Urinary bladder (tissue), 4 donors: ENCODE data around the gene CDHR1. TPM values are rescaled to one million over a fixed set of nuclear protein-coding genes. Genes with fewer than 3 reads are reported as not detected.

Experiments used
- DNase-seq: peaks from one replicate; pipeline ENCODE4 v3.0.0-alpha.2; 2015; ENCODE audit errors: extremely low spot score
- H3K27ac ChIP-seq: one replicate; pipeline ENCODE4 v1.5.1; 2013; ENCODE audit warnings: low read depth, mild to moderate bottlenecking, moderate library complexity
- H3K36me3 ChIP-seq: one replicate; pipeline ENCODE4 v1.6.1; 2013; ENCODE audit warnings: mild to moderate bottlenecking, moderate library complexity; ENCODE audit not compliant: insufficient read depth
- H3K4me1 ChIP-seq: one replicate; pipeline ENCODE4 v1.6.1; 2013; ENCODE audit warnings: mild to moderate bottlenecking, moderate library complexity; ENCODE audit not compliant: insufficient read depth
- H3K4me3 ChIP-seq: one replicate; pipeline ENCODE4 v1.5.1; 2013; ENCODE audit warnings: low read depth, low read length
- WGBS: extraction: QIAGEN DNeasy Blood & Tissue Kit; methylation state at CpG from one replicate; pipeline ENCODE4 v1.1.7; 2013; 5-methylcytosine and 5-hydroxymethylcytosine counted together
- polyA plus RNA-seq: library from polyadenylated mRNA; stranded (reverse); fragments of 200-250 nt; gene quantifications from one replicate; pipeline ENCODE4 v1.2.3, GENCODE V29; 2013
- total RNA-seq: library from RNA; depleted of rRNA; stranded (reverse); fragments of >200 nt; gene quantifications from one replicate; pipeline ENCODE4 v1.2.3, GENCODE V29; 2014
- donor health status: healthy with polysubstance abuse.
- donor health status: healthy.

The CDHR1 gene
- total and polyA plus RNA-seq, 2 donors = 0.08 to 0.32 TPM

- Histone ChIP-seq H3K4me3 (no peak overlapping the region), H3K4me1 (no peaks in the 10 kb centered on the region), H3K36me3 (no peaks in the 10 kb centered on the region), H3K27ac (no peak overlapping the region)
- no peak for DNase-seq
- WGBS = 86% methylated on average over 11 of the region's 11 CpGs
Observed at GRCh38 chr10:84213076-84213475, 18.7 kb downstream of the CDHR1 start.

GRCh38 chr10:84214046-84214572 is 19.8 kb downstream of the CDHR1 start:
- 77% methylated on average over 25 of the region's 25 CpGs for WGBS
- Histone ChIP-seq H3K27ac (no peak overlapping the region), H3K4me3 (no peak overlapping the region), H3K36me3 (no peaks in the 10 kb centered on the region), H3K4me1 (no peaks in the 10 kb centered on the region)
- DNase-seq = no peak

DNA sequence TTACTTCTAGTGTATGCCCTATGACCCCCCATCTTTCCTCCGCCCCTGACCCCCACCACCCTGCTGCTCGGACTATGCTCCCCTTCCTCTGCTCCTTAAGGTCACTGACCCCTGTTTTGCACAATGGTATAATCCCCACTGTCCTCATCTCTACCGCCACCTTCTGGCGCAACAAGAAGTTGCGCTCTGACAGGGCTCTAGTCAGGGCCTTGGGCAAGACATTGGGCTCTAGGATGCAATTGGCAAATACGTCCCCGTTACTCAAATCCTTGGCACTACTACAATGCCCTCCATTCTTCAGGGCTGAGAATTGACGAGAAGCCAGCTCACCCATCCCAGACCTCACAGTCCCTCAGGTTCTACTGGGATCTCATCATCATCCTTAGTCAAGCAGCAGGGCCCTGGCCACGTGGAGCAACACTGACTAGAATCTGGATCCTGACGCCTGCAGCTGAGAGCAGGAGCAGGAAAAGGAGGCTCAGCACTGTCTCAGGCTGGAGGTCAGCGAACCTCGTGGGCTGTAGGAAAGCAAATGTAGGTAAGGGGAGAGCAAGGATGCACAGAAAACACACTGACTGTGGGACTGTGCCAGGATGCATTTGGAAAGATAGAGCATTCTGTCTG is 20.4 kb downstream of the CDHR1 start:
- H3K4me3 ChIP-seq = no peak overlapping the region
- no peaks in the 10 kb centered on the region for H3K4me1 ChIP-seq
- H3K36me3 ChIP-seq = no peaks in the 10 kb centered on the region
- no peak for DNase-seq
- no peak overlapping the region for H3K27ac ChIP-seq
- WGBS = 47% methylated on average over 12 of the region's 12 CpGs

DNA sequence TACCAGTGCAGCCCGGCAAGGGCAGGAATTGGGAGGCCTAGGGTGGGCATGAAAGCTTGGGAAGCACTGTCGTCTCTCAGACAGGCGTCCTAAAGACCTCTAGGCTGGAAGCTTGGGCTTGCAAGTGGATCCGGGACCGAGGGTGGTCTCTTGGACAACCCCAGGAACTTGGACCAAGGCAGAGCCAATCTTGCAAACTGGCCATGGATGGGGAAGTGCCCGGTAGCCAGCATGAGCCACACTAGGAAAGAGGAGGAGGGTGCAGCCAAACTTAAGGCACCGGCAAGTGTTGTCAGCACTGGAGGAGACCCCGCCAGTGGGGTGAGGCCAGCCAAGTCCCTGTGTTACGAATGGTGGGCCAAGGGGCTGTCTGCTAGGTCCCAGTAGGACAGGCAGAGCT is 22.5 kb downstream of the CDHR1 start:
- Histone ChIP-seq H3K27ac (no peak overlapping the region), H3K4me1 (no peaks in the 10 kb centered on the region), H3K36me3 (no peaks in the 10 kb centered on the region), H3K4me3 (no peak overlapping the region)
- WGBS = 85% methylated on average over 9 of the region's 9 CpGs
- DNase-seq = no peak

DNA sequence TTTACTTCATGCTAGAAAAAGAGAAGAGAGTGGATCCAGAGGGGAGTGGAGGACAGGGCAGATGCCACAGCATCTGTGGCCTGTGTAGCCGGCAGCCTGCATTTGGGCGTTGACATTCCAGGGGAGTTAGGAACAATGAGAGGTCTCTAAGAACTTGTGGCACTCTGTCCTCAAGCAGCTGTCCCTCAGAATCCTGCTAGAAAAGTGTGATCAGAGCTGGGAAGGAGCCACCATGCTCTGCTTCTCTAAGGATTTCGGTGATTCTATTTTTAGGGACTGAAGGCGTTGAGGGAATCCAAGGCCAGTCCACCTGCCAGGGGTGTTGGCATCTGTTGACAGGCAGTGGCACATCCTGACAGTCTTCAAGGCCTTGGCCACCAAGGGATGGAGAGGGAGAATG is 23.4 kb downstream of the CDHR1 start:
- WGBS = 91% methylated on average over 4 of the region's 4 CpGs

GRCh38 chr10:84221916-84222315 is 27.6 kb downstream of the CDHR1 start:
- no peaks in the 10 kb centered on the region for H3K36me3 ChIP-seq
- DNase-seq = no peak
- H3K27ac ChIP-seq = no peak overlapping the region
- WGBS = 79% methylated on average over 8 of the region's 8 CpGs
- no peak overlapping the region for H3K4me3 ChIP-seq
- no peaks in the 10 kb centered on the region for H3K4me1 ChIP-seq

More for the DNA sequence above, 23.4 kb downstream of the CDHR1 start:
- no peak overlapping the region for H3K27ac ChIP-seq
- DNase-seq = no peak
- H3K36me3 ChIP-seq = no peaks in the 10 kb centered on the region
- H3K4me1 ChIP-seq = no peaks in the 10 kb centered on the region
- no peak overlapping the region for H3K4me3 ChIP-seq

- Histone ChIP-seq H3K4me3 (no peak overlapping the region), H3K36me3 (no peaks in the 10 kb centered on the region), H3K27ac (no peak overlapping the region), H3K4me1 (no peaks in the 10 kb centered on the region)
- no peak for DNase-seq
- 55% methylated on average over 6 of the region's 6 CpGs for WGBS
Observed at GRCh38 chr10:84224411-84225028, 30.2 kb downstream of the CDHR1 start.

DNA sequence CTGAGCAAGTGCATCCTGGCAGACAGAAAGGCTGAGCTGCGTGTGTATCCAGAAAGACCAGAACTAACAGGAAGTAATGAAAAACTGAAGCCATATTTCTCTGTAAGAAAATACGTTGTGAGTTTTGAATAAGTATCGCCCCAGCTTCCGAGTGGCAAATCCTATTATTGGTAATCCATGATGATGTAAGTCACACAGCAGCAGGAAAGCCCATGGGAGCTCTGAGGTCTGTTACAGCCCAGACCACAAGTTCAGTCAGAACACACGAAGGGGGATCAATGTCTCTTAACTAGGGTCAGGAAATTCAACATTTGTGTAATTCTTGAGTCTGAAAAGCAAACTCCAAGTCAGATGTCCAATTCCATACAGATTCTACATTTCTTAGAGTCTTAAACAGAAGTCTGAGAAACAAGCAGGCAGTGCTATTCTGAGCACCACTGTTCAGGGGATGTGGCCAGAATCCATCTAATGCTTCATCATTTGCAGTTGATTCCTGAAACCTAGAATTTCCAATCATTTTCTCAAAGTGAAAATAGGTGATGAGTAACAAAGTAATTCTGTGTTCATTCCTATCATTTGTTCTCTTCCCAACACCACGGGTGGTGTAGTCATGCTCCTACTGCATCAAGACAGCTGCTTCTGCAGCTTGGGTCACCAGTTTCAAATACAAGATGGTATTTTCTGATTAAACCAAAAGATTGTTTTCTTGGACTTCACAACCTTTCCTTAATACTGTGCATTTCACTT is 31.3 kb downstream of the CDHR1 start, which contains the start of gene LRIT2:
TSS of gene LRIT2 (minus strand) at position 118 of the 747 bp plus-strand sequence. CDS start at position 94, 24 bp downstream.
- no peak for DNase-seq
- no peak within 1 kb of the TSS for H3K4me3 ChIP-seq
- no peaks in the 10 kb centered on the region for H3K4me1 ChIP-seq
- no peak within 1 kb of the TSS for H3K27ac ChIP-seq
- 61% methylated on average over 6 of the region's 6 CpGs for WGBS
- H3K36me3 ChIP-seq = no peaks in the 10 kb centered on the region

DNA sequence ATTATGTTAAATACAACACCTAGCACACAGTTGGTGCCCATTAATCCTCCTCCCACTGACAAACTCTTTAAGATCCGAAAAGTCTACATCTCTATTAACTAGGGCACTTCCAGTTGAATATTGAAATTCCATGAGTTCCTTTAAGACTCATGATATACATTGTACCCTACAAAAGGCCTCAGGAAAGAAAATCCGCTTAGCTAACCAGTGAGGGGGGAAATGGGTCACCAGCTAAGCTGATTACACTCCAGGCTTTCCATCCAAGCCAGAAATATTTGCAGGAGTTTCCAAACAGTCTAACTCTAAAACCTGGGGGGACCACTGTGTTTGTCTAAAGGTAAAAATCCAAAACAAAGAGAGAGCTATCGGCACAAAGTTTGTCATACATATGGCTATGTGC is 32.3 kb downstream of the CDHR1 start:
- DNase-seq = no peak
- H3K4me3 ChIP-seq = no peak overlapping the region
- H3K4me1 ChIP-seq = no peaks in the 10 kb centered on the region
- no peaks in the 10 kb centered on the region for H3K36me3 ChIP-seq
- no peak overlapping the region for H3K27ac ChIP-seq
- 73% methylated on average over 3 of the region's 3 CpGs for WGBS

- Histone ChIP-seq H3K4me3 (no peak overlapping the region), H3K4me1 (no peaks in the 10 kb centered on the region), H3K36me3 (no peaks in the 10 kb centered on the region), H3K27ac (no peak overlapping the region)
- DNase-seq = no peak
- 61% methylated on average over 4 of the region's 4 CpGs for WGBS
Observed at GRCh38 chr10:84227810-84228209, 33.5 kb downstream of the CDHR1 start.

GRCh38 chr10:84230359-84230758 is 36.0 kb downstream of the CDHR1 start:
- H3K4me3 ChIP-seq = no peak overlapping the region
- H3K36me3 ChIP-seq = no peaks in the 10 kb centered on the region
- DNase-seq = no peak
- H3K4me1 ChIP-seq = no peaks in the 10 kb centered on the region
- no peak overlapping the region for H3K27ac ChIP-seq
- 82% methylated on average over 1 of the region's 1 CpG for WGBS

- no peak for DNase-seq
- Histone ChIP-seq H3K4me3 (no peak overlapping the region), H3K36me3 (no peaks in the 10 kb centered on the region), H3K4me1 (no peaks in the 10 kb centered on the region), H3K27ac (no peak overlapping the region)
- WGBS = 82% methylated on average over 10 of the region's 10 CpGs
Observed at GRCh38 chr10:84232376-84232775, 38.0 kb downstream of the CDHR1 start.

- Histone ChIP-seq H3K4me3 (no peak overlapping the region), H3K4me1 (no peaks in the 10 kb centered on the region), H3K27ac (no peak overlapping the region), H3K36me3 (no peaks in the 10 kb centered on the region)
- DNase-seq = no peak
- 85% methylated on average over 4 of the region's 4 CpGs for WGBS
Observed at GRCh38 chr10:84233940-84234339, 39.6 kb downstream of the CDHR1 start.

GRCh38 chr10:84234479-84234878 is 40.1 kb downstream of the CDHR1 start:
- DNase-seq = no peak
- Histone ChIP-seq H3K4me3 (no peak overlapping the region), H3K27ac (no peak overlapping the region), H3K4me1 (no peaks in the 10 kb centered on the region), H3K36me3 (no peaks in the 10 kb centered on the region)
- 90% methylated on average over 4 of the region's 4 CpGs for WGBS
